A549 (cell line): Measurements from ENCODE around the gene C1orf21.

ENCODE experiments used
- CTCF ChIP-seq: fragments of >200 bp; sonication (Bioruptor Twin); formaldehyde crosslinking; IDR thresholded peaks from 3 replicates; pipeline ENCODE4 v1.5.1; 2016
- EP300 ChIP-seq, 2 experiments: fragments of >200 bp; sonication (Bioruptor Twin); formaldehyde crosslinking; IDR thresholded peaks; 2 replicates in 1 of 2; 3 replicates in 1 of 2; pipeline ENCODE4 v1.6.1; 2016 to 2017
- HDAC2 ChIP-seq: fragments of 200-600 bp; sonication (generic); IDR thresholded peaks from 2 replicates; pipeline ENCODE4 v1.6.1; 2016
- MAX ChIP-seq: IDR thresholded peaks from 2 replicates; pipeline ENCODE4 v1.6.1; 2012
- PBX3 ChIP-seq: IDR thresholded peaks from 2 replicates; pipeline ENCODE4 v1.6.1; 2012
- RAD21 ChIP-seq, 2 experiments: fragments of >200 bp in 1 of 2; sonication (Bioruptor Twin) in 1 of 2; formaldehyde crosslinking in 1 of 2; IDR thresholded peaks in 1 of 2; conservative IDR thresholded peaks in 1 of 2; 2 replicates in 1 of 2; 3 replicates in 1 of 2; pipeline ENCODE4 v1.6.1; 2012 to 2018; ENCODE audit warnings: inconsistent platforms in 1 of 2
- REST ChIP-seq: fragments of 200-600 bp; sonication (generic); IDR thresholded peaks from 2 replicates; pipeline ENCODE4 v1.6.1; 2016; ENCODE audit warnings: antibody characterized with exemption, mild to moderate bottlenecking, moderate library complexity

- TF ChIP-seq RAD21 (conservative IDR thresholded peaks at IDR 0.05 in 1 of 2, IDR thresholded peaks at IDR 0.05 in 1 of 2) (no peak), CTCF (no peak), PBX3 (no peak), MAX (no peak), REST (no peak), EP300 (IDR thresholded peaks at IDR 0.05) (no peak), HDAC2 (no peak)
These were observed 38.1 kb downstream of the C1orf21 start for GRCh38 chr1:184424945-184425344.
